HG03280 (cell line): ENCODE data around the gene HDAC3.

Experiments
- ATAC-seq: cut with Tn5 transposase; IDR thresholded peaks from one replicate; pipeline ENCODE4 v1.9.1; 2021; ENCODE audit warnings: mild to moderate bottlenecking, moderate library complexity; ENCODE audit not compliant: unreplicated experiment

The HDAC3 gene

DNA sequence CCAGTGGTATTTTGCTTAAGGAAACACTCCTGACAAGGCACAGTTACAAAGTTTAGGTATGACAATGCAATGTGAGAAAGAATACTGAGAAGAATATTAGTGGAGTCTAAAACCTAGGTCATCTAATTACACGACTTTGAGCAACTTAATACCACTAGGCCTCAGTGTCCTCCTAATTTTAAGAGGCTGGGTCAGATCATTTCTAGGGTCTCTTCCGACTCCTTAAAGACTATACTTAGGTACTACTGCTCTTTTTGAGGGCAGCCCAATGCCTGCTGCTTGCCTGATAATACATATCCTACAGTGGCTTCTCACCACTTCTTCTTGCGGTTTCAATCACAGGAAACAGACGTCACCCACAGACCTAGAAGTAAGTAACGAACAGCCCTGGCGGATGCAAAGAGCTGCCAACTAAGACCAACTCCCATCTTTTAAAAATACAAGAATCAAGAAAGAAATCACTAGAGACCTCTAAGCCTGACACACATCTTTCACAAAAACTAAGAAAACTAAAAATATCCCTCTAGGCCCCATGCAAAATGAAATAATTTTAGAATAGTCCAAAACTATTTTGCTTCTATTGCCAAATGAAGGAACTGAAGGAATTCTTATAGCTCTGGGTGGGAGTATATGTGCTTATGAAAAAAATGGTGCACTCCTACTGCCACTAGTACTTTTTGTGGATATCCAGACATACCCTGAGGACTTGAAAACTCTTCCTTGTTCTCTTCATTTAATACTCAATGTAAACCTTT is 30.9 kb downstream of the HDAC3 start:
- peak; percentile 94 for ATAC-seq

DNA sequence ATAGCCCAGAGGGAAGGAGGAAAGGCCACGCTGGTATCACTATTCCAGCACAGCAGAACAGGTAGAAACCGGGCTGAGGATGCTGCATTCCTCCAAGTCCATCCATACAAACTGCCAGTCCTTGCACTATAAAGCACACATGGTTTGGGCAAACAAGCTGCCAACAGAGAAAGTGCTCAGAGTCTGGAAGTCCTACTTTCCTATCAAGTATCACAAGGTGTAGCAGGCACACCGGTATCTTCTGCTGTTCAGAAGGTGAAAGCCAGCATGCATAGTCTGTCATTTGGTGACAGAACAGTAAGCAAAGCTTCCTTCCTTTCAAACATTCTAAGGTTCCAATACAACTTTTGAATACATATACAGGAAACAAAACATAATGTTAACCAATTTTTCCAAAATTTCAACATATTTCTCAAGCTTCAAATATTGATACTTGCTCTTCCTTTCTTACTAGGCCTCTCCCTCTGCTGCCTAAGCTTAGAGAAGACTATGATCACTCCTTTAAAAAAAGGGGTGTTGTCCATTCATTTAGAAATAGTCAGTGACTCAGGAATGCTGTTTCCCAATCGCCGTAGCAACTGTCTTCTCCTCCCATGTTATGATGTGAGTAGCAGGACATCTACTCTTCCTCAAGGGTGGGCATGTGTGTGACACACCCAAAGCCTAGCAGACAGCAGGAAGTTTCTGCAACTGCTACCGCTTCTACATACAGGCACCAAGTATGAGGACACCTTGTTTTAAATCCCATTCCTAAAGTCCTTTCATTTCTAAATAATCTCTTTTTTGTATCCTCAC is 32.5 kb downstream of the HDAC3 start:
- ATAC-seq = no peak

DNA sequence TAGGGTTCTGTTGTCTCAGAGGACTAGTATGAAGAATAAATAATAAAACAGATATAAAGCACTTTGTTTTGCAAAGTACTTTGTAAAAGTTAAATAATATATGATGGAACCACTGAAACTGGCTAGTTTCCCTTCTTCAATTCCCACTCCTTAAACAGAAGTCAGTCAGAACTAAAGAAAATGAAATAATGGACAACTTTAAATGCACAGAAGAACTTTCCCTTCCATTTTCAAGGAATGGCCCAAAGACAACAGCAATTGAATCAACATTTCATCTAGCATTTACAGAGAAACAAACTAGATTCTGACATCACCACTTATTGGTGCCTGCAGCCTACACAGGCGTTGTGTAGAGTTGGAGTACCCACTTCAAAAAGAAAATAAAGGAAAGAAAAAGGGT is 34.0 kb downstream of the HDAC3 start:
- no peak for ATAC-seq

DNA sequence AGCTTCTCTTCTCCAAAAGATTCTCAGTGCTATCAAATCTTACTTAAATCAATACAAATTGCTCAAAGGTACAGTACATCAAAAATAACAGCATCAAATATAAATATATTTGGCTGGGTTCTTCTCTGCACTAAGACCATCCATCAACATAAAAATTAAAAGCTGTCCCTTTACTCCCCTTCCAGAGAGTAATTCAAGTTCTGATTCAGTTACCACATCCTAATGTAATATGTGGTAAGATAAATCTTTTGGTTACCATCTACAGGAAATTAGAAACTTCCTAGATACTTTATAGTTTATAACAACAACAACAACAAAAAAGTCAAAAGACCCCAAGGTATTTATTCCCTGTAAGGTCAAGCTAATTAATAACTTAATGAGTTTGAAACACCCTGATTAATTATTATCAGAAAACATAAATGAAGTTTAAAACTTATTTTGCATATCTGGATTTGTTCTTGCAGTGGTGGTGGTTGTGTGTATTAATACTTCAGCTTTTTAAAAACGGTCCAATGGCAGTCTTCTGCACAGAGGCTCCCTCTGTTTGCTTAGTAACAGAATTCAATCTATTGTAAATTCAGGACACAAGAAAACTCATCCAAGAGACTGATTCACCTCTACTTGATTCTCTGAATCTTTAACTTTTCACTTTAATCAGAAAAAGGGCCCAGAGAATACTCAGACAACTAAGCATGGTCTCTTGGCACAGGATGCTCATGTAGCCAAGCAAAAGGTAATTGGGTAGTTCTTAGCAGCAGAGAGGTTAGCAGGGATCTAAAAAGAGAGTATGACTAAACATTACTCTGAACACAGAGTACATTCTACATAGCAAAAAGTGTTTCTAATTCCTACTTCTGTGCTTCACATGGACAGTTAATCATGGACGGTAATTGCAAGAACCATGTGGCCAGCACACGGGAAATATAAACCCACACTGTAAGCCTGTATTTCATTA is 38.0 kb downstream of the HDAC3 start:
- ATAC-seq = no peak

DNA sequence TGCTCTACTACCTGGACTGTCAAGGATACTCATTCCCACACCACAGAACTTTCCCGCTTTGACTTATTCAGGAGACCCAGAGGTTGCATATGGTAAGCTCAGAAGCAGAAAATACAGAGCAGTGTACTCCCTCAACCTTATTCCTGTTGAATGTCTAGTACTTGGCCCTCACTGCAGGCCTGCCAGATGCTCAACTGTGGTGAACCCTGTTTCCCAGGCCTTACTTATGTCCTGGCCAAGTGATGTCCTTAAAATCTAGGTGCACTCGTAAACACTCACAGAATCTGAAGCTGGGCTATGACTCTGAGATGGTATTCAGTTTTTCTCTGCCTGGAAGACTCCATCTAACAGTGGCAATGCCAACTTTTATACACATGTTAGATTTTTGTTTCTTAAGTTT is 38.8 kb downstream of the HDAC3 start:
- ATAC-seq = no peak

DNA sequence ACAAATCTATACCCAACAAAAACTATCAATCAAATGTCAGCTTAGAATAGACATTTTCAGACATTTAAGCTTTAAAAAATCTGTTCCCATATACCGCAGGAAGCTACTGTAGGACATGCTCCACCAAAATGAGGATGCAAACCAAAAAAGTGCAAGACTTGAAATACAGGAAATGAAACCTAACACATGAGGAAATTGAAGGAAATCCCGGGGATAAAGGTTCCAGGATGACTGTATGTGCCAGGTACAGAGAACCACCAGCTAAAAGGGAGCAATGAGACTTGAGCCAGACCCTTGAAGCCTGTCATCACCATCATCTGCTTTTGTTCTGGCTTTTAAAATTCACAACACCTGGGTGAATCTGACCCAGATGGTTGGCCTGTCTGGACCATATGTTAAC is 39.3 kb downstream of the HDAC3 start:
- ATAC-seq = no peak

DNA sequence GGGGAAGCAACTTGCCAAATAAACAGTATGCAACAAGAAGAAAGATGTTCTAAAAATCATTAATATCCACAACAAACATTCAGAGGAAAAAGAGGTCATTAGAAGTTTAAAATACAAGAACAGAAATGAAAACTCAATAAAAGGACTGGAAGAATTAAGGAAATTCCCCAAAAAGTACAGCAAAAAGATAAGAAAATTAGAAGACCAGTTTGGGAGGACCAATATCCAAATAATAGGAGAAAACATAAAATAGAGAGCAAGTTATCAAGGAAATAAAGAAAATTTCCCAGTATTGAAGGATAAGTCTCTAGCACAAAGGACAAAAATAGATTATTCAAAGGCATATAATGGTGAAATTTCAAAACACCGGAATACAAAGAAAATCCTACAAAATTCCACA is 39.8 kb downstream of the HDAC3 start:
- ATAC-seq = no peak

DNA sequence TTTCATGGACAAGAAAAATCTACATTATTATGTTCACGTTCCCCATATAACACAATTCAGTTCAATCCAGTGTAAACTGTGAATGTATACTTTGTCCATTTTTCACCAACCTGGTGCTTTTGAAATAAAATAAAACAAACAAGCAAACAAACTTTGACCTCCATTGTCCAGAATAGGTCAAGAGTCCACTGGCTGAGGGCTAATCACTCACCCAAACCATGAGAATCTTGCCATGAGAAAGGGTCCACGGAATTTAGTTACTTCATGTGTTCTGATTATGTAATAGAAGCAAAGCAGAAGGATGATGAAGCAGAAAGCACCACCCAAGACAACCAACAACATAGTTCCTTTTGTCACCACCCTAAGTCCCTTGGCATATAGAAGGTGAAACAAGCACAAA is 46.5 kb downstream of the HDAC3 start:
- no peak for ATAC-seq

DNA sequence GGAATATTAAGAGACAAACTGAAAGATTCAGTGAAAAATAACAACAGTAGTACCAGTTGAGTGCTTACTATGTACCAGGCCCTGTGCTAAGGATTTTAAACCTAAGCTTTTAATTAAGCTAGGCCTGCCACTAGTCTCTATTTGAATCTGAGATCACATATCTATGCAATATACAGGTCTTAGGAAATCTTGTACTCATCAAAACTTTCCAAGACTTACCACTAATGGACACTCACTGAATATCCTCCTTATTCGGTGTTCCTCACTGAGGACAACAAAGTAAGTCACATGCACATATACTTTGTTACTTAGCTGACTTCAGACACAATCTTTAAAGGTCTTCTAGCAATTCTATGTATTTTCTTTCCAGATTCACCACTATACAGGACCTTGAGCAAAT is 50.4 kb downstream of the HDAC3 start:
- no peak for ATAC-seq

DNA sequence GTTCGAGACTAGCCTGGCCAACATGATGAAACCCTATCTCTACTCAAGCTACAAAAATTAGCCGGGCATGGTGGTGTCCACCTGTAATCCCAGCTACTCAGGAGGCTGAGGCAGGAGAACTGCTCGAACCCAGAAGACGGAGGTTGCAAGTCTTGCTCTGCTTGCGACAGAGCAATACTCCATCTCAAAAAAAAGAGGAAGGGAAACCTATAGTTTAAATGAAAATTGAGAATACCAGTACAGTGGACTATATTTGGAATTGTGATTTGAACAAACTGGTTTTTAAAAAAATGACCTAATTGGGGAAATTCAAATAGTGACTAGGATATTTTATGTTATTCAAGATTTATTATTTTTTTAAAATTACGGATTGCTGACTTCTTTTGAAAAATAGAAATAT is 51.1 kb downstream of the HDAC3 start:
- no peak for ATAC-seq

DNA sequence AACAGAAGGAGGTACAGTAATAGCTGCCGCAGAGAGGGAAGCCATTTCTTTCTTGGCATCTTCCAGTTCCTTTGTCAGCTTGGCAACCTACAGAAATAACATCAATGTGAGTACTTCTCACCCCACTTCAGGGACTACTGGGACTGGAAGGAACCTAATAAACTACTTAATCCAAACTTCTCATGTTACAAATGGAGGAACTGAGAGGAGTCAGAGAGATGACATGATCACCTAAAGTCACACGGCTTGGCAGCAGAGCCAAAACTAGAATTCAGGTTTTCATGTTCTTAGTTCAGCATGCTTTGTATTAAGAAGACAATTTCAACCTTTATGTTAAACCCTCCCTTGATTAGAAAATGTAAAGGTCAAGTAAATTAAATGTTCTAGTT is 62.5 kb downstream of the HDAC3 start:
- ATAC-seq = no peak

DNA sequence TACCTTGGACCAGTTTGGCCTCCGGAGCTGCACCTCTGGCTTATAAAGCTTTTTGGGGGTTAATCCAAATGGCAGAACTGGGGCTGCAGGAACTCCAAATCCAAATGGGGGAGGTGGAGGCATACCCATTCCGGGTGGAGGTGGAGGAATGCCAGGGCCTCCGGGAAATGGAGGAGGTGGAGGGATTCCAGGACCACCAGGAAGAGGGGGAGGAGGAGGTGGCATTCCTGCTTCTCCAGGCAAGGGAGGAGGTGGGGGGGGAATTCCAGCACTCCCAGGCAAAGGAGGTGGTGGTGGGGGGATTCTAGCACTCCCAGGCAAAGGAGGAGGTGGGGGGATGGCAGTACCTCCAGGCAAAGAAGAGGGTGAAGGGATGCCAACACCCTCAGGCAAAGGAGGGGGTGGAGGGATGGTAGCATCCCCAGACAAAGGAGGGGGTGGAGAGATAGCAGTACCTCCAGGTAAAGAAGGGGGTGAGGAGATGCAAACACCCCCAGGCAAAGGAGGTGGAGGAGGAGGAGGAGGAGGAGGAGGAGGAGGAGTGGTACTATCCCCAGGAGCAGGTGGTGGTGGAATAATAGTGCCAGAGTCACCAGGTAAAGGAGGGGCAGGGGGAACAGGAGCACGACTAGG is 63.0 kb downstream of the HDAC3 start:
- ATAC-seq = no peak
